ENCODE results near the gene FBLIM1.
A peak's percentile ranks its signal among the peaks of the same experiment; 100 is the strongest.
"Not testable (repeated sequence)": the region's sequence is repeated elsewhere in the genome, so short reads cannot be mapped to it uniquely, and the experiment has no call there.

FBLIM1 gene

GRCh38 chr1:15767941-15768340 lies 9.3 kb downstream of the FBLIM1 start:
- no peak for DNase-seq (ENCODE audit: low read depth in 3 of 3)

GRCh38 chr1:15768388-15768787 lies 9.8 kb downstream of the FBLIM1 start:
- DNase-seq (ENCODE audit: low read depth in 3 of 3) = no peak

- DNase-seq (ENCODE audit: low read depth in 3 of 3) = no peak
Measured at GRCh38 chr1:15770313-15770962, 11.8 kb downstream of the FBLIM1 start.

GRCh38 chr1:15771836-15772515 lies 13.4 kb downstream of the FBLIM1 start:
- DNase-seq (ENCODE audit: low read depth in 3 of 3) = no peak

GRCh38 chr1:15775706-15776105 lies 17.1 kb downstream of the FBLIM1 start:
- no peak for DNase-seq (ENCODE audit: low read depth in 3 of 3)

GRCh38 chr1:15777909-15778707 lies 19.5 kb downstream of the FBLIM1 start:
- DNase-seq (ENCODE audit: low read depth in 3 of 3) = no peak

GRCh38 chr1:15785683-15786082 lies 27.1 kb downstream of the FBLIM1 start:
- DNase-seq (ENCODE audit: low read depth in 3 of 3) = no peak

GRCh38 chr1:15786581-15786980 lies 28.0 kb downstream of the FBLIM1 start:
- no peak for DNase-seq (ENCODE audit: low read depth in 3 of 3)

- no peak for DNase-seq (ENCODE audit: low read depth in 3 of 3)
Measured at GRCh38 chr1:15788624-15789301, 30.2 kb downstream of the FBLIM1 start.

- no peak for DNase-seq (ENCODE audit: low read depth in 3 of 3)
Measured at GRCh38 chr1:15796086-15796462, 37.5 kb downstream of the FBLIM1 start.

GRCh38 chr1:15797614-15798390 lies 39.2 kb downstream of the FBLIM1 start:
- DNase-seq (ENCODE audit: low read depth in 3 of 3) = no peak

- peak in 1 of 3 experiments; percentile 2 for DNase-seq (ENCODE audit: low read depth in 3 of 3)
Measured at GRCh38 chr1:15799004-15799867, 40.6 kb downstream of the FBLIM1 start.

- DNase-seq (ENCODE audit: low read depth in 3 of 3) = no peak
Measured at GRCh38 chr1:15799928-15800835, 41.6 kb downstream of the FBLIM1 start.

GRCh38 chr1:15802234-15802965 lies 43.8 kb downstream of the FBLIM1 start:
- no peak for DNase-seq (ENCODE audit: low read depth in 3 of 3)

- DNase-seq (ENCODE audit: low read depth in 3 of 3) = no peak
Measured at GRCh38 chr1:15803380-15803779, 44.8 kb downstream of the FBLIM1 start.

- no peak for DNase-seq (ENCODE audit: low read depth in 3 of 3)
Measured at GRCh38 chr1:15804060-15804459, 45.5 kb downstream of the FBLIM1 start.

- no peak for DNase-seq (ENCODE audit: low read depth in 3 of 3)
Measured at GRCh38 chr1:15807121-15807520, 48.5 kb downstream of the FBLIM1 start.

GRCh38 chr1:15807549-15807948 lies 49.0 kb downstream of the FBLIM1 start, which contains the start of gene UQCRHL:
TSS of gene UQCRHL (minus strand) at chr1:15807649. CDS start at chr1:15807649, 0 bp downstream.
- DNase-seq (ENCODE audit: low read depth in 3 of 3) = not testable (repeated sequence)

- no peak for DNase-seq (ENCODE audit: low read depth in 3 of 3)
Measured at GRCh38 chr1:15808955-15809354, 50.4 kb downstream of the FBLIM1 start.
